HG03460 (cell line): ENCODE data around the gene TNC.

Source experiments
- ATAC-seq: cut with Tn5 transposase; IDR thresholded peaks from one replicate; pipeline ENCODE4 v1.9.1; 2021; ENCODE audit not compliant: unreplicated experiment

The TNC gene

DNA sequence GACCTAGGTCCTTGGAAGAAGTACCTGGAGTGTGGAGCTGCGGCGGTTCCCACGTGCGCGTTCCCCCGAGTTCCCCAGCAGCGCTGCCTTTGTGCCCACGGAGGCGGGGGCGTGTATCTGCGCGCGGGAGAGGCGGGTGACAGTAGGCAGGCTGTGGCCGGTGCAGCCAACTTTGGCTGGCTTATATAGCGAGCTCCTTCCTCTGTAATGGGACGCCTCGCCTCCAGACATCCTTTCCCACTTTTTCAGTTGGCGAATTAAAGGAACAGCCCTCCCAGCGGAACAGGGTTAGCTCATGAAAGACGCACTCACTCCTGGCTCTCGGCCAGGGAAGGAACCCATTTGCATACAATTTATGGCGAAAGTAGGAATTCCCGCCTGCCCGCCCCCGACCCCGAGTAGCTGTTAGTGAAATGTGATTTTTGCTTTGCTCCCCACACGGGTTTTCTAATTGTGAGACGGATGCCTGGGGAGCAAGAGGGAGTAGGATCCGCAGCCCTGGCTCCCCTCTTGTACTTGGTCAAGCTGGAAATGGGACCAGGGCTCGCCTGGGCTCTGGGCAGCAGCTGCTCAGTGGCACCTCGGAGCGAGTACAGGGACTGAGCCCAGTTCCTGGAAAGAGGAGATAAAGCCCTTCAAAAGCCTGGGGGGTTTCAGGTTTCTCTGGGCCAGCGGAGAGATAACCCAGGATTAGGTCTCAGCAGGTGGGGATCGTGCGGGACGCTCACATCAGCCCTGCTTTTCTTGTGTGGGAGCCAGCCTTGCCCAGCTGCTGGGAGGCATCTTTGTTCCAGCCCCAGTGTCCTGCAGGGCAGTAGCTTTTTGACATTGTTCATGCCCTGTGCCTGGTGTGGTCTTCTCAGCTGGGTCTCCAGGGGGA lies at the start of gene TNC:
TNC (minus strand) TSS at position 159 of the 880 bp plus-strand sequence. CDS start 27,139 bp downstream, outside the sequence.
- ATAC-seq: no peak

DNA sequence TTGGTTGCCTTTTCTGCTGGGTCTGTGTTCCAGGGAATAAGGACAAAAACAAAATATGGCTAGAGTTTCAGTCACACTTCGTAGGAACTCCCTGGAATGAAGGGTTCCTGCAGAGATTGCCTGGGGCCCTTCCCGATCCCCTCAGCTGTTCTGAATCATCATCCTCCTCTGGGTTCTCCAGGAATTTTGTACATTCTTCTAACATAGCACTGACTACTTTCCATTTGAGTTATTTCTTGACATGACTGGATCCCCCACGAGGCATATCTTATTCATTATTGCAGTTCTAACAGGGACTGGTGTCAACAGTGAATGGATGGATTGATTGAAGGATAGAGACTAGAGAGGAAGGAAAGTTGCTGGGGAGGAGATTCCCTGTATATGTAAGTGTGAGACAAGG lies 49.2 kb upstream of the TNC start:
- no peak for ATAC-seq

DNA sequence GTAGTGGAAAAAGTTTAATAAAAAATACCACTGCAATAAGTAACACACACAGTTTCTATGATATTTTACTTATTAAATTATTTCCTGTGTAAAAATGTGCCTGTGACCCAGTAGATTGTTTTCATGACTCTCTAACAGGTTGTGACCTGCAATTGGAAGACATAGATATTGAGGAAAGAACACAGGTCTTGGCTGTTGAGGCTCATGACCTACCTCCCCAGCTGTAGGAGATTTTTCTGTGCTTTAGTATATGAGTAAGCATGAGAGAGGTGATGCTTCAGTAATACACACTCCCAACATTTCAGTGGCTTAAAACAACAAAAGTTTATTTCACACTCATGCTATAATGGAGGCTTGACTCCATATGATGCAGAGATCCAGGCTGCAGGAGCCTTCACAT lies 47.3 kb upstream of the TNC start:
- no peak for ATAC-seq

DNA sequence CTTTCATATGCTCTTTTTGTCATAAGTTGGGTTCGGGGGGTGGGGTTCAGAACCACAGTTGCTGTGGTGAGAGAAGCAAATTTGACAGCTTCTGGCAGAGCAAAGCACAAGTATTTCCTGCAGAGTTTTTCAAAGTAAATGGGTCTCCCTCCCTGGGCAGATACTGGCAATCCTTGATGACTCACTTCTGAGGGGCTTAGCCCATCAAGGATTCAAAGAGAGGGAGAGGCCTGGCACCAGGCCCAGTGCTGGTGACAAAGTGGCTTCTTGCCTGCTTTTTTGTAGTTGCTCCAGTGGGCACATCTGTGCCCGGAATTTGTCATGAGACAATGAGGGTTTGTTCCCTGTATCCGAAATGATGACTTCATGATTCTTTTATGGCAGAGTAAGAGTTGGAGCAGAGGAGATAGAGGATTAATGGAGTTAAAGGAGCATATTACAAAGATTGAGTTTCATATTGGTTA lies 46.6 kb upstream of the TNC start:
- ATAC-seq: no peak

DNA sequence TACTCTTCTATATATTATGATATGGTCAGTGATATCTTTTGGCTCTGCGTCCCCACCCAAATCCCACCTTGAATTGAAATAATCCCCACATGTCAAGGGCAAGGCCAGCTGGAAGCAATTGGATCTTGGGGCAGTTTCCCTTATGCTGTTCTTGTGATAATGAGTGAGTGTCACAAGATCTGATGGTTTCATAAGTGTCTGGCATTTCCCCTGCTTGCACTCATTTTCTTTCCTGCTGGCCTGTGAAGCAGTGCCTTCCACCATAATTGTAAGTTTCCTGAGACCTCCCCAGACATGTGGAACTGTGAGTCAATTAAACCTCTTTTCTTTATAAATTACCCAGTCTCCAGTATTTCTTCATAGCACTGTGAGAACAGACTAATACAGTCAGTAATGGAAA lies 45.0 kb upstream of the TNC start:
- no peak for ATAC-seq

DNA sequence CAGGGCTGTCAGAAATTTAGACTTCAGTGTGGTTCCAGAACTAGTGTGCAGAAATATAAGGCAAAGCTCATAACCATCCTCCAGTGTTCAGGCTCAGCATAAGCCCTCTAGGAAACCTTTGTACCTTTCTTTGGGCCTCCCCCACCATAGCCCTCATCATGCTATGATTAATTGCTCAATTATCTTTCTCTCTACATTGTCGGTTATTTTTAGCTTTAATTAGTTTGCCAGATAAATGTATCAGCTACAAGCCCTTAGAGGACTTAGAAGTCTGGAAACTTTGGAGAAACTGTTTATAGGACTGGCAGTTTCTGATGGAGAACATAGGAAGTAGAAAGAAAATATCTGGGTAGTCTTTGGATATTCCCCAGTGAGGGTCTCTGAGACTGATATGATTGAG lies 43.5 kb upstream of the TNC start:
- no peak for ATAC-seq

DNA sequence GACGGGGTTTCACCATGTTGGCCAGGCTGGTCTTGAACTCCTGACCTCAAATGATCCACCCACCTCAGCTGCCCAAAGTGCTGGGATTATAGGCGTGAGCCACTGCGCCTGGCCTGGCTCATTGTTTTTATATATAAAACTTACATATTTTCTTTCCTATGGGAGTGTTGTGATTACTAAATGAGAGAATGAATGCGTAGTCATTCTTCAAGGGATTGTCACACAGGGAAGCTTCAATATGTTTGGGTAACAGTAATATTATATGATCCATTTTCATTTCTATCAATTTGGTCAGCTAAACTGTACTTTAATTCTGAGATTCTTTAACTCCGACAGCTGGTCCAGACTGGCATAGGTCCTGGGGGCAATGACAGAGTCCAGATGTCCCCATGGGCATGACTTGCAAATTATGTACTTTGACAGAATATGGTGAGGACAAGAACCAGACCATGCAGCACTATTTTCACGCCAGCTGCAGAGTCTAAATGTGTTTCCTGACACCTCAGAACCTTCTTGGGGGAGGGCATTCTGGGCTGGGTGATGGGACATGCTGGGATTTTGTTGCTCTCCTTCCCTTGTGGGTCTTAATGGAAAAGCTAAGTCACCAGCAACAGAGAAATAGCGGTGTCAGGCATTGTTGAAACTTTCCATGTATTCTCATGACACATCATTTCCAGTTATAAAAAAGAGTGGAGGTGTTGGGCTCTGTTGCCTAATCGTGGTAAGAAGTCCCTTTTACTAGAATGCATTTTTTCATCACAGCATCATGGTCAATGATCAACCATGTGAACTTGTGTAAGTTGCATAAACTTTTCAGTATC lies 40.9 kb upstream of the TNC start:
- no peak for ATAC-seq

DNA sequence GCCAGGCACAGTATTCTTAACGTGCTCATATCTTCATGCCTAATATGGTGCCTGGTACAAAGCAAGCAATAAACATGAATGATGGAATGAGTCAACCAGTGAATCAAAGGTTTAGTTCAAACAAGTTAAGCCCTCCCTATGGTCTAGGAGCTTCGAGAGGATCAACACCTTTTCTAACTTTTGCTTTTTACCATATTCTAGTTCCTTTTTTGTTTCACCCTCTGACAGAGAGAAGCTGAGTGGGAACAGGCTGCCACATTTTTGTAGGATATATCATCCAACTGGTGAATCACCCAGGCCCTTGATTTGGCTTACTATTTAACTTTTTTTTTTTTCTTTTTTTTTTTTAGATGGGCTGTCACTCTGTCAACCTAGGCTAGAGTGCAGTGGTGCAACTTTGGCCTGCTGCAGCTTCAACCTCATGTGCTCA lies 39.3 kb upstream of the TNC start:
- no peak for ATAC-seq

DNA sequence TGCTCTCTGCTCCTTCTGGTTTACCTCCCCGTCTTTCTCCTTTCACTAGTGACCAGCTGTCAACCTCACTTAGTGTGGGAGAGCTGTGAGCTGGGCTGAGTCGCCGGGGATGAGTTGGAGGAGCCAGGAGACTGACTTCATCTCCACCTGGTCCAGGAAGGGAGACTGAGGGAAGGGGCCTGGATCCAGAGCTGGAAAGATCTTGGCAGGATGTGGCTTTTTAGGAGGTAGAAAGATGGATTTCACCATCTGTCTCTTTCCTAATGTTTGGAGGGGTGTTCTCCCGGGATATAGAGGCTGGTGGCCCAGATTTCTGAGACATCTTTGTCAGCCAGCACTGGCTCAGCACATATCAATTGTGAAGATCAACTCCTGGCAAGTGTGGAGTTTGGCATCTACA lies 37.1 kb upstream of the TNC start:
- ATAC-seq: no peak

DNA sequence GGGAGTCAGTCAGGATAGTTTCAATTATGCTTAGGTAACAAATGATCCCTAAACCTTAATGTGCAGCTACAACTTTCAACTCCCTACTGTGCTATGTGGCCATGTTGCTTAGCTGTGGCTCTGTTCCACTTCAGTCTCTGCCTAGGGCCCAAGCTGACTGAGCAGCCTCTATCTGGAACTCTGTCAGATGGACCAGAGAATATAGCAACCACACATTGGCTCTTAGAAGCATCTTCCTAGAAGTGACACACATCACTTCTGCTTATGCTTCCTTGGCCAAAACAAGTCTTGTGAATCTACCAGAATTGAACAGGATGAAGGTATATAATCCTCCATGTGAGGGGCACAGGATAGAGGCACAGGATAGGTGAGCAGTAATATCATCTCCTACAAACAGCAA lies 36.7 kb upstream of the TNC start:
- no peak for ATAC-seq

DNA sequence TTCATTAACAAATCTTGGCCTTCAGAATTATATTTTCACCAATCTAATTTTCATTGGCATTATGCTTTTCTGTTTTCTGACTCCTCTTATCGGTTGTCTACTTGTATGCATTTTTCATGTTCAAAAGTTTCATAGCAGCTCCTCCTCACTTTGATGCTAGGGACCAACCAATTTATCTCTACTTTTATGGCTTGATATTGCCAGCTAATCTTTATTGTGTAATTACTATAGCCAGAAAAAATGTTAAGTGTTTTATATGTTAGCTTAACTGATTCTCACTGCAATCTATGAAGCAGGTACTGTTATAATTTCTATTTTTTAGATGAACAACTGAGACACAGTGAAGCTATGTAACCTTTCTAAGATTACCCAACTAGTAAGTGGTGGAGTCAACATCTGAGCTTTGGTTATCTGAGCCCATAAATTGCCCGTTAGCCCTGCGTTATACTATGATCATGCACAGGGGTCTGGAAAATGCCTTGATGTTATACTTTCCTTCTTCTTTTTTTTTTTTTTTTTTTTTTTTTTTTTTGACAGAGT lies 34.4 kb upstream of the TNC start:
- ATAC-seq: no peak

DNA sequence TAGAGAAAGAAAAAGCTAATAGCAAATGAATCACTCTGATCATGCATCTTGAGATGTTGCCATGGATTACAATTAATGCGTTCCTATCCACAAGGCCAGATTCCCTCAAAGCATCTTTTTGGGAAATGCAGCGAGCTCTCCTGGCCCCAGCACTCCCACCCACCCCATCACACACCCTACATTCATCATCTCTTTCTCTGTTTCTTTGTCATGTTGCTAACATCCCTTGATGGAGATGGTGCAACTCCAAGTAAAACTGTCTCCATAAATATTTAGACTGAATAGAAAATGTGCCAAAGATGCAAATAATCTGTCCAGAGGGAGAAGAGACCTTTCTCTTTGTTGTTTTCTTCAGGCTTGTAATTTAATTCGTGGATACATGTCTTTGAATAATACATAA lies 30.8 kb upstream of the TNC start:
- no peak for ATAC-seq

DNA sequence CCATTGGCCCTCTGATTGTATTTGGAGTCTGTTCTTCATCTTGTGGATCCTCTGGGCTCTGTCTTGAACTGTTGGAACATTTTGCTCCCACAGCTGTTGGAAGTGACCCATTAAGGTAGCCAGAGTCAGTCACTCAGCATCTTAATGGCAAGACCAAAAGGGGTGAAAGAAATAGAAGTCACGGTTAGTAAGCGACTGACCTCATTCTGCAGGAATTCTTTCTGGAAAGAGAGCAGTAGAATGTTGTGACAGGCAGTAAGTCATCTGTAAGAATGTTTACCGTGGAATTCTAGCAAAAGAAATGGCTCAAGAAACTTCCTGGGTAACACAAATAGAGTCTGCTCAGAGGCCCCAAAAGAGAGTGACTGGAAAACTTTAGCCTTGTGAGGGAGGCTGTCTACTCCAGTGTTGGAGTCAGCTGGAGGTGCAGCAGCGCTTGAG lies 28.6 kb upstream of the TNC start:
- no peak for ATAC-seq

DNA sequence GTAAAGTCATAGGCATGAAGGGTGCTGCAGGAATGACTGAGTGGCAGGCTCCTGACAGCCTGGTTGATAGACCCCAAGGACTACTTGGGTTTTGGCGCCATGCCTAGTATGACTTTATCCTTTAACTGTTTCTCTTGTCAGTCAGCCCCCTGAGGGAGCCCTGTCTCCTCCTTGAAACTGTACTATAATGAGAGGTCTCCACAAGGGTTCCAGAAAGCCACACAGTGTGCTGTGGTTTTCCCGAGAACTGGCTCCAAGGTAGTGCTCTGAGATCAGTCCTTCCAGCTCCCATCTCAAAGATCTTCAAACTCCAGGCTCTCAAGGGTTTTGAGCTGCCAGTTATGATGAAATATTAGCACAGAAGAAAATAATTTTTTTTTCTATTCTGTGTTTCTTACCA lies 26.7 kb upstream of the TNC start:
- ATAC-seq: no peak

DNA sequence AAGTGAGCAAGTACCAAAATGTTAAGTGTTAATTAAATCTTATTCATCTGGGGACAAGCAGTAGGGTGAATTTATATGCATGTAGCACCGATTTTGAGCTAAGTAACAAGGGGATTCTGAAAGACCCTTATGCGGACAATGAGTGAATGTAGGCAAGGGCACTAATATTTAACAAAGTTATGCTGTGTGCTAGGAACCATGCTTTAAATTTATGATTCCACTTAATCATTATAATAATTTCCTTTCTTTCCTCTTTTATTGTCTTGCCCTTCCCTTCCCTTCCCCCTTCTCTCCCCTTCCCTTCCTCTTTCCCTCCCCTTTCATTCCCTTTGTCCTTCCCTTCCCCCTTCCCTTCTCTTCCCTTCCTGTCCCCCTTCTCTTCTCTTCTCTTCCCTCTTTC lies 25.7 kb upstream of the TNC start:
- ATAC-seq: no peak

DNA sequence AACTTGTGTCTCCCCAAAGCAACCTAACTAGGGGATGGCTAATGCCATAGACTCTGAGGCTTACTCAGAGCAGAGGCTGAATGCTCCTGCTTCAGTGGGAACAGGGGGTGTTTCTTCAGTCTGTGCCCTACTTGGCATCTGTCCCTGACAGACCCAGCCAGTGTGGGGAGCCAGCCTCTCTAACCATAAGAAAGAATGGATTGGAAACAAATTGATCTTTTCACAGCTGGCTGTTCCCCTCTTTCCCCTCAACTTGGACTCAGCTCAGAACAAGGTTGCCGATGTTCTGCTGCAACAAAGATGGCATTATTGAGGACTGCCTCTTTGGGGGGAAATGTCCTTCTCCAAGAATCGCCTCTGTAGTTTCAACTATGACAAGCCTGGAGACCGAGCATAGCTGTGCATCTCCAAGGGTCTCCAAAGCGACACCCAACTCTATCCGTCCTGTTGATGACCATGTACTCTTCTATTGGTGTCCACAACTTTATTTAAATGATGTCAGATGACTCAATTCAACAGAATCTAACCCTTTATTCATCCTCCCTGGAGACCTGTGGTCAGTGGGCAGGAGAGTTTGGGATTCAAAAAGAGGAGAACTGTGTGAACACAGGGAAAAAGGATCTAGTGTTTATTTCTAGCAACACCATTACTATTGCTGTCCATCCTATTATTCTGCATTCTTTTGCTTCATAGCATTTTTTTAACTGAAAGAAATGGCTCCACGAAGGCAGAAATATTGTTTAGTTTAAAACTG lies 24.7 kb upstream of the TNC start:
- no peak for ATAC-seq

DNA sequence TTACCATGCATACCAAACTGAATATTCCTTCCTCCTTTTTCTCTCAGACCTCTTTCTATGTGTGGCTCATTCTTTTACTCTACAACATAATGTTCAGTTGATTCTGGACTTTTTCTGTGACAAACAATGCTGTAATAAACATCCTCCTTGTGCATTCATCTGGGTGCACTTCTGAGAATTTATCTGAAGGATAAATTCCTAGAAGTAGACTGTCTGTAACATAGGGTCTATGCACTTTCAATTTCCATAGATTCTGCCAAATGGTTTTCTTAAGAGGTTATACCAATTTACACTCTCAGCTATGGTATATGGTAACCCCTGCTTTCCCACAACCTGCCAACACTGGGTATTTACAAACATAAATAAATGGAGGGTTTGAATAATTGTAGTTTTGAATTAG lies 24.1 kb upstream of the TNC start:
- ATAC-seq: no peak

DNA sequence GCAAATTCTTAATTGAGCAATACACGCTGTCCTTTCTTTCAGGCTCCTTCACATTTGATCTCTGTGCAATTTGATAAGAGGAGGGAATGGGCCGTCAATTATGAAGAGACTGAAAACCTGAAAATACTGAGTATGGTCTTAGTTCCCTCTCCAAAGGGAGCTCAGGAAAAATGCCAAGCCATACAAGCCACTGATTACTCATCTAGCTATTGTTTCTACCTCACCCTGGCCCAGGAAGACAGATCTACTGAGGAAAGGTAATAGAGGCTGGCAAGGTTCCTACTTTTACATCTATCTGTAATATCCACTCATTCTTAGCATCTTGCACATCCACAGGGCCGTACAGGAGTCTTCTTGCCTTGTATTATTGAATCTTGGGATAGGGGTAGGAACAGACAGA lies 23.7 kb upstream of the TNC start:
- ATAC-seq: no peak

DNA sequence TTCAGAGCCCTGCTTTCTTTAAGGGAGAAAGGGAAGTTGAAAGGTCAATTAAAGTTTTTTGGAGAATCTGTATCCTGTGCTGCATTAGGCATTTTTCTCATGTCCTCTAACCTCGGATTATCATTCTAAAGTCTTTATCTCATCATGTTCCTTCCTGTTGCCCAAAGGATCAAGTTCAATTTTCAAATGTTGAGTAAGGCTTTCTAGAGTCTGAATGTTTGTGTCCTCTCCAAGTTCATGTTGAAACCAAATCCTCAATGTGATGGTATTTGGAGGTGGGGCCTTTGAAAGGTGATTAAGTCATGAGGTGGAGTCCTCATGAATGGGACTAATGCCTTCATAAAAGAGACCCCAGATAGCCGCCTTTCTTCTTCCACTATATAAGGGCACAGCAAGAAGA lies 20.2 kb upstream of the TNC start:
- no peak for ATAC-seq

DNA sequence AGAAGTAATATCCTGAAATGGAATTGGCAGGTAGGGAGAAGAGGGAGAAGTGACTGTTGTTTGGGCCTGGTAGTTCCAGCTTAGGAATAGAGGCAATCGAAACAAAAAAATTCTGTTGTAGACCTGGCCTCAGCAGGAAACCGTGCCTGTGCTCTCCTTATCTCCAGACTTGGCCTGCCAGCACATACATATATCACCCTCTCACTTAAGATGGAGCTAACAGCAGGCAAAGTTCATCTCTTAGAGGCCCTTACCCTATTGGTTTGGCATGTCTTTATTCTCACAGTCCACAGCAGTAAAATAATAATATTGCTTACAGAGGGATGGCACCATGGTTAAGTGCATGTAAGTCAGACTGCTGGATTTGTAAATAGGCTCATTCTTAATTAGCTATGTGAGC lies 19.6 kb upstream of the TNC start:
- no peak for ATAC-seq
